ENCODE results near the gene EXOC3L2.
A peak's percentile ranks its signal among the peaks of the same experiment; 100 is the strongest.

EXOC3L2 gene

GRCh38 chr19:45189971-45190370, 55.2 kb downstream of the EXOC3L2 start:
- Histone ChIP-seq H3K23ac (ENCODE audit: low read depth, low read length, poor library complexity) (no peak overlapping the region), H3K4ac (ENCODE audit: low read length) (no peak overlapping the region), H2BK5ac (ENCODE audit: low read length) (no peak overlapping the region), H3K14ac (ENCODE audit: low read length) (no peak overlapping the region), H3K79me1 (ENCODE audit: low read depth, low read length) (no peaks in the 10 kb centered on the region), H3K18ac (ENCODE audit: low read length) (no peak overlapping the region), H3K27me3 (ENCODE audit: control insufficient read depth in 3 of 3, insufficient read depth in 3 of 3, low read depth in 1 of 3, low read length in 3 of 3) (no peaks in the 10 kb centered on the region), H2BK120ac (ENCODE audit: low read depth, low read length) (no peak overlapping the region), H3K9ac (ENCODE audit: low read depth, low read length, poor library complexity) (no peak overlapping the region), H4K91ac (ENCODE audit: low read depth, low read length, poor library complexity) (no peak overlapping the region), H3K4me2 (ENCODE audit: insufficient read depth, low read length, poor library complexity, severe bottlenecking) (no peak overlapping the region), H3K4me3 (ENCODE audit: low read length in 2 of 2) (no peak overlapping the region), H4K8ac (ENCODE audit: low read depth, low read length) (no peak overlapping the region), H3K27ac (replicated peaks; ENCODE audit: low read length) (no peak overlapping the region), H2AK5ac (ENCODE audit: low read depth, low read length) (no peak overlapping the region), H2BK15ac (ENCODE audit: low read length) (no peak overlapping the region), H3K9me3 (replicated peaks in 1 of 2; ENCODE audit: control insufficient read depth in 2 of 2, insufficient read depth in 1 of 2, low read depth in 1 of 2, low read length in 2 of 2) (no peaks in the 10 kb centered on the region), H3K4me1 (ENCODE audit: control insufficient read depth in 2 of 2, insufficient read depth in 1 of 2, low read depth in 1 of 2, low read length in 2 of 2) (peaks cover 0 to 3% of the 10 kb centered on the region in 2 donors), H2BK12ac (ENCODE audit: low read length) (no peak overlapping the region), H2AFZ (ENCODE audit: low read length) (no peak overlapping the region), H3K36me3 (replicated peaks in 1 of 2; ENCODE audit: control insufficient read depth in 2 of 2, insufficient read depth in 2 of 2, low read length in 2 of 2) (no peaks in the 10 kb centered on the region)
- no peak for DNase-seq (ENCODE audit: low spot score)
- no CpG with 5 or more reads among the region's 1 CpG for WGBS, 2 donors (ENCODE audit: extremely low coverage in 2 of 2, insufficient read length in 2 of 2, insufficient replicate concordance in 1 of 2)

DNA sequence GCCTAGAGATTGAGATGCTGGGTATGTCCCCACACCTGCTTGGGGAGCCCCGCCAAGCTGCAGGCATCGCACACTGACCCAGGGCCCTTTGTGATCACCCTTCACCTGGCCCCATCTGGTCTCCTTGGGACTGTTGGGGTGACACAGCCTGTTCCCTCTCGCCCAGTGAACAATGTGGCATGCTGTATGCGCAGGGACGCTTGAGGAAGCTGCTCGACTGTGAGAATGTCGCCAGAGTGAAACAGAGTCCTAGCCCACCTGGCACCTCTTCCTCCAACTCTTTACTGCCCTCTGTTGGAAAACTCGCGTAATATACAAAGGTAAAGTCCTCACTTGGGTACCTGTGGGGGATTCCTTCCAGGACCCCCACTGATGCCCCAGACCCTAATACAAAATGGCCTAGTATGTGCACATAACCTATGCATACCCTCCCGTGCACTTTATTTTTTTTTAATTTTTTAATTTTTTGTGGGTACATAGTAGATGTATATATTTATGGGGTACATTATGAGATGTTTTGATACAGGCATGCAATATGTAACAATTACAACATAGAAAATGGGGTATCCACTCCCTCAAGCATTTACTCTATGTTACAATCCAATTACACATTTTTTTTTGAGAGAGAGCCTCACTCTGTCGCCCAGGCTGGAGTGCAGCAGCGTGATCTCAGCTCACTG, 57.6 kb downstream of the EXOC3L2 start:
- peak overlapping the region; percentile 44 for H3K18ac ChIP-seq (ENCODE audit: low read length)
- no peak overlapping the region for H3K27ac ChIP-seq (replicated peaks; ENCODE audit: low read length)
- no peaks in the 10 kb centered on the region for H3K79me1 ChIP-seq (ENCODE audit: low read depth, low read length)
- peak overlapping the region; percentile 20 for H3K23ac ChIP-seq (ENCODE audit: low read depth, low read length, poor library complexity)
- peak overlapping the region; percentile 13 for H2AK5ac ChIP-seq (ENCODE audit: low read depth, low read length)
- H3K9me3 ChIP-seq (replicated peaks in 1 of 2; ENCODE audit: control insufficient read depth in 2 of 2, insufficient read depth in 1 of 2, low read depth in 1 of 2, low read length in 2 of 2), result no peaks in the 10 kb centered on the region
- WGBS, 2 donors (ENCODE audit: extremely low coverage in 2 of 2, insufficient read length in 2 of 2, insufficient replicate concordance in 1 of 2), result no CpG with 5 or more reads among the region's 12 CpGs
- H4K8ac ChIP-seq (ENCODE audit: low read depth, low read length), result no peak overlapping the region
- no peak for DNase-seq (ENCODE audit: low spot score)
- H4K91ac ChIP-seq (ENCODE audit: low read depth, low read length, poor library complexity), result no peak overlapping the region
- H3K4me1 ChIP-seq (ENCODE audit: control insufficient read depth in 2 of 2, insufficient read depth in 1 of 2, low read depth in 1 of 2, low read length in 2 of 2), result peaks cover 0 to 3% of the 10 kb centered on the region in 2 donors
- H3K4ac ChIP-seq (ENCODE audit: low read length), result no peak overlapping the region
- no peak overlapping the region for H2BK5ac ChIP-seq (ENCODE audit: low read length)
- no peaks in the 10 kb centered on the region for H3K27me3 ChIP-seq (ENCODE audit: control insufficient read depth in 3 of 3, insufficient read depth in 3 of 3, low read depth in 1 of 3, low read length in 3 of 3)
- H3K36me3 ChIP-seq (replicated peaks in 1 of 2; ENCODE audit: control insufficient read depth in 2 of 2, insufficient read depth in 2 of 2, low read length in 2 of 2), result no peaks in the 10 kb centered on the region
- no peak overlapping the region for H2BK120ac ChIP-seq (ENCODE audit: low read depth, low read length)
- H3K4me2 ChIP-seq (ENCODE audit: insufficient read depth, low read length, poor library complexity, severe bottlenecking), result no peak overlapping the region
- peak overlapping the region; percentile 73 for H3K9ac ChIP-seq (ENCODE audit: low read depth, low read length, poor library complexity)
- H3K14ac ChIP-seq (ENCODE audit: low read length), result no peak overlapping the region
- no peak overlapping the region for H2BK15ac ChIP-seq (ENCODE audit: low read length)
- H2BK12ac ChIP-seq (ENCODE audit: low read length), result peak overlapping the region; percentile 86
- no peak overlapping the region for H3K4me3 ChIP-seq (ENCODE audit: low read length in 2 of 2)
- H2AFZ ChIP-seq (ENCODE audit: low read length), result no peak overlapping the region

DNA sequence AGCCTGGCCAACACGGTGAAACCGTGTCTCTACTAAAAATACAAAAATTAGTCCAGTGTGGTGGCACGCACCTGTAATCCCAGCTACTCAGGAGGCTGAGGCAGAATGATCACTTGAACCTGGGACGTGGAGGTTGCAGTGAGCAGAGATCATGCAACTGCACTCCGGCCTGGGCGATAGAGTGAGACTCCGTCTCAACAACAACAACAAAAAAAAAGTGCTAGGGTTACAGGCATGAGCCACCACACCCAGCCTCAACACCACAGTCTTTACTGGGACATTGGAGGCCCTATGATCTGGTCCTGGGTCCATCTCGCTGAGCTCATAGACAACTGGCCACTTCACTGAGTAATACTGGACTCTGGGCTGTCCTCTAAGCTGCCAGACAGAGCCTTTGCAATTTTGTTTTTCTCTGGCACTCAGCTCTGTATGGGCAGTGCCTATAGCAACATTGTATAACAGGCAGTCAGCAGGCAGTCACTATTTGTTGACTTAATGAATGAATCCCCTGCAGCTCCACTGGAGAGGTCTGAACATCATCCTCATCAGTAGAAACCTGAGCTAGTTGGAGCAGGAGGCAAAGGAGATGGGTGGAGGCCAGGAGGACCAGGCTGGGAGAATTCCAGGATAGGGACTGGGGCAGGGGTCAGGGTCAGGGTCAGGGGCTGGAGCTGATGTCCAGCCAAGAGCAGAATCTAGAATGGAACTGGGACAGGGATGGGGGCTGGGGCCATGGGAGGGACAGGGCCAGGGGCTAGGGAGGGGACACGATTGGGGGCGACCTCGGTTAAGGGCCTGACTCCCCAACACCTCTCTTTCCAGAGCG, 58.5 kb downstream of the EXOC3L2 start:
- Histone ChIP-seq H2AFZ (ENCODE audit: low read length) (no peak overlapping the region), H3K14ac (ENCODE audit: low read length) (no peak overlapping the region), H3K4me2 (ENCODE audit: insufficient read depth, low read length, poor library complexity, severe bottlenecking) (no peak overlapping the region), H2BK15ac (ENCODE audit: low read length) (no peak overlapping the region), H3K18ac (ENCODE audit: low read length) (no peak overlapping the region), H3K9me3 (replicated peaks in 1 of 2; ENCODE audit: control insufficient read depth in 2 of 2, insufficient read depth in 1 of 2, low read depth in 1 of 2, low read length in 2 of 2) (no peaks in the 10 kb centered on the region), H3K9ac (ENCODE audit: low read depth, low read length, poor library complexity) (peak overlapping the region; percentile 73), H3K27ac (replicated peaks; ENCODE audit: low read length) (no peak overlapping the region), H3K4ac (ENCODE audit: low read length) (no peak overlapping the region), H2BK5ac (ENCODE audit: low read length) (no peak overlapping the region), H2AK5ac (ENCODE audit: low read depth, low read length) (peak overlapping the region; percentile 13), H2BK120ac (ENCODE audit: low read depth, low read length) (no peak overlapping the region), H4K91ac (ENCODE audit: low read depth, low read length, poor library complexity) (no peak overlapping the region), H3K36me3 (replicated peaks in 1 of 2; ENCODE audit: control insufficient read depth in 2 of 2, insufficient read depth in 2 of 2, low read length in 2 of 2) (no peaks in the 10 kb centered on the region), H2BK12ac (ENCODE audit: low read length) (peak overlapping the region; percentile 86), H3K4me3 (ENCODE audit: low read length in 2 of 2) (no peak overlapping the region), H4K8ac (ENCODE audit: low read depth, low read length) (no peak overlapping the region), H3K23ac (ENCODE audit: low read depth, low read length, poor library complexity) (peak overlapping the region; percentile 20), H3K27me3 (ENCODE audit: control insufficient read depth in 3 of 3, insufficient read depth in 3 of 3, low read depth in 1 of 3, low read length in 3 of 3) (no peaks in the 10 kb centered on the region), H3K79me1 (ENCODE audit: low read depth, low read length) (no peaks in the 10 kb centered on the region), H3K4me1 (ENCODE audit: control insufficient read depth in 2 of 2, insufficient read depth in 1 of 2, low read depth in 1 of 2, low read length in 2 of 2) (peaks cover 0 to 3% of the 10 kb centered on the region in 2 donors)
- DNase-seq (ENCODE audit: low spot score), result no peak
- no CpG with 5 or more reads among the region's 12 CpGs for WGBS, 2 donors (ENCODE audit: extremely low coverage in 2 of 2, insufficient read length in 2 of 2, insufficient replicate concordance in 1 of 2)

DNA sequence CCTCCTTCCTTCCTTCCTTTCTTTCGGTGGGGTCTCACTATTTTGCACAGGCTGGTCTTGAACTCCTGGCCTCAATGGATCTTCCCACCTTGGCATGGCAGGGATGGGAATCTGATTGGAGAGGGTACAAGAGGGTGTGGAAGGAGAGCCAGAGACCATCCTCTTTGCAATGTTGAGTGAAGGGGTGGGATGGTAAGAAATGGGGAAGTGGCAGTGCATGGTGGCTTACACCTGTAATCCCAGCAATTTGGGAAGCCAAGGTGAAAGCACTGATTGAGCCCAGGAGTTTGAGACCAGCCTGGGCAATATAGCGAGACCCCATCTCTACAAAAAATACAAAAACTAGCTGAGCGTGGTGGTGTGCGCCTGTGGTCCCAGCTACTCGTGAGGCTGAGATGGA, 61.1 kb downstream of the EXOC3L2 start:
- H3K27ac ChIP-seq (replicated peaks; ENCODE audit: low read length), result no peak overlapping the region
- no peak overlapping the region for H3K23ac ChIP-seq (ENCODE audit: low read depth, low read length, poor library complexity)
- H3K36me3 ChIP-seq (replicated peaks in 1 of 2; ENCODE audit: control insufficient read depth in 2 of 2, insufficient read depth in 2 of 2, low read length in 2 of 2), result peaks cover 0 to 5% of the 10 kb centered on the region in 2 donors
- no peak overlapping the region for H3K4me2 ChIP-seq (ENCODE audit: insufficient read depth, low read length, poor library complexity, severe bottlenecking)
- H2AFZ ChIP-seq (ENCODE audit: low read length), result no peak overlapping the region
- no peak overlapping the region for H2BK5ac ChIP-seq (ENCODE audit: low read length)
- no peak overlapping the region for H2BK15ac ChIP-seq (ENCODE audit: low read length)
- no peak overlapping the region for H2AK5ac ChIP-seq (ENCODE audit: low read depth, low read length)
- H3K79me1 ChIP-seq (ENCODE audit: low read depth, low read length), result no peaks in the 10 kb centered on the region
- H3K4ac ChIP-seq (ENCODE audit: low read length), result no peak overlapping the region
- no peak overlapping the region for H3K9ac ChIP-seq (ENCODE audit: low read depth, low read length, poor library complexity)
- no peak overlapping the region for H3K18ac ChIP-seq (ENCODE audit: low read length)
- no peak overlapping the region for H3K4me3 ChIP-seq (ENCODE audit: low read length in 2 of 2)
- H3K4me1 ChIP-seq (ENCODE audit: control insufficient read depth in 2 of 2, insufficient read depth in 1 of 2, low read depth in 1 of 2, low read length in 2 of 2), result peaks cover 3% of the 10 kb centered on the region in 2 donors
- no peak overlapping the region for H2BK120ac ChIP-seq (ENCODE audit: low read depth, low read length)
- DNase-seq (ENCODE audit: low spot score), result no peak
- no peaks in the 10 kb centered on the region for H3K27me3 ChIP-seq (ENCODE audit: control insufficient read depth in 3 of 3, insufficient read depth in 3 of 3, low read depth in 1 of 3, low read length in 3 of 3)
- H2BK12ac ChIP-seq (ENCODE audit: low read length), result no peak overlapping the region
- H3K9me3 ChIP-seq (replicated peaks in 1 of 2; ENCODE audit: control insufficient read depth in 2 of 2, insufficient read depth in 1 of 2, low read depth in 1 of 2, low read length in 2 of 2), result no peaks in the 10 kb centered on the region
- H3K14ac ChIP-seq (ENCODE audit: low read length), result no peak overlapping the region
- H4K91ac ChIP-seq (ENCODE audit: low read depth, low read length, poor library complexity), result no peak overlapping the region
- no peak overlapping the region for H4K8ac ChIP-seq (ENCODE audit: low read depth, low read length)
- WGBS, 2 donors (ENCODE audit: extremely low coverage in 2 of 2, insufficient read length in 2 of 2, insufficient replicate concordance in 1 of 2), result no CpG with 5 or more reads among the region's 5 CpGs
